Stimulated activated CD8-positive, alpha-beta memory T cell treated with anti-CD3 and anti-CD28 coated beads, Interleukin-2, amount 100 ng/mL, for 1 hour (primary cell): ENCODE results near the gene LMO1.

ENCODE experiments used
- DNase-seq, 2 donors: peaks; one replicate each; pipeline ENCODE4 v3.0.0-alpha.2; 2020; ENCODE audit warnings: low read depth in 2 of 2

LMO1 gene

GRCh38 chr11:8227156-8228152 is 36.2 kb downstream of the LMO1 start:
- no peak for DNase-seq

GRCh38 chr11:8225589-8226036 is 38.1 kb downstream of the LMO1 start:
- peak; percentile 29 to 41 for DNase-seq

GRCh38 chr11:8224711-8225110 is 39.0 kb downstream of the LMO1 start:
- no peak for DNase-seq

- no peak for DNase-seq
These were observed 39.5 kb downstream of the LMO1 start for GRCh38 chr11:8224161-8224591.

- DNase-seq, result no peak
These were observed 40.2 kb downstream of the LMO1 start for GRCh38 chr11:8223513-8223900.

GRCh38 chr11:8222820-8223512 is 40.7 kb downstream of the LMO1 start:
- no peak for DNase-seq

- DNase-seq, result no peak
These were observed 41.7 kb downstream of the LMO1 start for GRCh38 chr11:8221917-8222495.

- DNase-seq, result no peak
These were observed 42.5 kb downstream of the LMO1 start for GRCh38 chr11:8221046-8221723.

- no peak for DNase-seq
These were observed 43.2 kb downstream of the LMO1 start for GRCh38 chr11:8220261-8221045.

GRCh38 chr11:8219257-8220021 is 44.2 kb downstream of the LMO1 start:
- DNase-seq, result no peak

- DNase-seq, result no peak
These were observed 44.8 kb downstream of the LMO1 start for GRCh38 chr11:8218840-8219239.

GRCh38 chr11:8218409-8218808 is 45.3 kb downstream of the LMO1 start:
- DNase-seq, result no peak

GRCh38 chr11:8217926-8218325 is 45.8 kb downstream of the LMO1 start:
- no peak for DNase-seq

GRCh38 chr11:8217136-8217535 is 46.5 kb downstream of the LMO1 start:
- no peak for DNase-seq

GRCh38 chr11:8213376-8213775 is 50.3 kb downstream of the LMO1 start:
- DNase-seq, result no peak

- DNase-seq, result no peak
These were observed 54.4 kb downstream of the LMO1 start for GRCh38 chr11:8209208-8209807.

- no peak for DNase-seq
These were observed 56.3 kb downstream of the LMO1 start for GRCh38 chr11:8207080-8208000.

- no peak for DNase-seq
These were observed 57.2 kb downstream of the LMO1 start for GRCh38 chr11:8206251-8207079.
